A204.1 (cell line): ENCODE measurements around the gene ESM1.

Experiments
- FAIRE-seq: peaks from 2 replicates; lab custom pipeline; 2012; peaks lifted over from hg19 to GRCh38; lab: Jason Lieb, UNC

Gene ESM1

DNA sequence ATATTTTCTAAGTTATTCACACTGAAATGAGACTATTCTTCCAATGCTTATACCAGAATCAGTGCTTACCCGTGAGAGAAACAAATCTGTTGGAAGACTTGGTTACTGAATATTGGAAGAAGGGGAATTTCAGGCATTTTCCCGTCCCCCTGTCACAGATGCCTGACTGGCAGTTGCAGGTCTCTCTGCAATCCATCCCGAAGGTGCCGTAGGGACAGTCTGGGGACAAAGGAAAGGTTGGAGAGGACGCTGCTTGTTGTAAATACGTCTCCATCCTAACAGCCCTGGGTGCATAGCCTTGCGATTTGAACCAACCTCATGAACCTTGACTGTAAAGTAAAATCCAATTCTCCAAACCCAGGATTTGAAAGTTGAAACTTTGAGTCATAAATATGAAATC lies 3.5 kb downstream of the ESM1 start:
- no peak for FAIRE-seq

DNA sequence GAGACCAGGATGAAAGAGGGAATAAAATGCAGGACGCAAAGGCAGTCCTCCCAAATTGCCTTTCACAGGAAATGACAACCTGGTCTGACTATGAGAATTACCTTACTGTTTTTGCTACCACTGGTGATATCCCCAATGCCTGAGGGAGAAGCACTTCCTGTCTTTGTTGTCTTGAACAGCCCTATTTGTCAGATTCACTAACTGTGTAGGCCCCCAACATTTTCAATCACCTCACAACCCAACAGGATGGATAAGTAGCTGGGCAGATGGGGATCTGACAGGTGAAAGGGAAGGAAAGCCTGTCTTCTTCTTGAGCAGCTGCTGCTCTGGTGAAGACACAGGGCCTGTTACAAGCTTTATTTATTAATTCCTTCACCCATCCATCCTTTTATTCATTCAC lies 9.7 kb downstream of the ESM1 start:
- no peak for FAIRE-seq

DNA sequence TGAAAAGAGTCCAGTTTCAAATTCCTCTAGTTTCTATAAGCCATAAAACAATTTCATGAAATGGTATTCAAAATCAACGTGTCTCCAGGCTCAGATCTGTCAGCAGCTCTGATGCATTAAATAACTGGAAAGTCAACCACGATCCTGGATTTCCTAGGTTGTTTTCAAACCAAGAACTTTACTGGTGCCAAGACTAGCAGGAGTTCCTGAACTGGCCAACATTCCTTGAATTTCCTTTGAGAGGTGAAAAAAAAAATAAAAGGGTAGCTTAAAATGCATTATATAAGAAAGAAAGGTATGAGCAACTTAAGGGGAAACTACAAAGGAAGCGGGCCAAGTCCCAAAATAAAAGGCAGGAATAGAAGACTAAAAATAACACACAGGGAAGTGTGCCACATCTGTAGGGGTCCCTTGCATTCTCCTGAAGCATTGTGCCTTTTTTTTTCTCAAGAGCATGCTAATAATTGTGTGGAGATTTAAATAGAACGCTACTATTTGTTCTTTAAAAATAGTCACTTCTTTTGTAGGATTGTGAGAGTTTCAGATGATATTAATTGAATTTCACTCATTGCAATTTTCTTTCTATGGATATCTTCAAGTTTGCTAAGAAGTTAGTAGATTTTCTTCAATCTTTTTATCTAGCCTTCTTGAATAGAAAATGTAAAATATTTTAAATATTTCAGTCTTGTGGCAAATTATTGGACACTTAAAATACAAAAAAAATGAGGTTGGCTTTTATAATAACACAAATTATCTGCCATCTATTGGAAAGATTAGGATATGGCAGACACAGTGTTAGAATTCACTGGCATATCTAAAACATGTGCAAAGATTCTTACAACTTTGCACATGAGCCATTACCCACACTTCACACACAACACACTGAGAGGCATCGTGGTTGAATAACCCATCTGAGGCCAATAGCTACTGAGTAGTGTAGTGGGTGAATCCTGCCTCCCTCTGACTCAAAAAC lies 15.3 kb downstream of the ESM1 start:
- FAIRE-seq, result no peak

DNA sequence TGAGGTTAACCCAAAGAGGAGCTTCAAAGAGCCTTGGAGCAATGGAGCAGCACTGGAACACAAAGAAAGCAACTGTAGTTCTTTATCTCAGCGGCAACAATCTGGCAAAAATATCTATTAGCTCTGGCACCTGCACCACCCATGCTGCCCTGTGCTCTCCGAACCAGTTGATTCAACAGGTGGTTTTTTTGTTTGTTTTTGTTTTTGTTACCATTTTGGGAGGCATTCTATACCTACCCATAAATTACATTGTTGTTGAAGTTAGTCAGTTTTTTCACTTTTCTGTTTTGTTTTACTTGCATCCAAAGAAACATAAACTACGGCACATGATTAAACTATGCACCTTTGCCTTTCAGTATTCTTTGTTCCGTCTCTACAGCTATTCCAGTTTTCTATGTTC lies 16.2 kb downstream of the ESM1 start:
- FAIRE-seq, result no peak

DNA sequence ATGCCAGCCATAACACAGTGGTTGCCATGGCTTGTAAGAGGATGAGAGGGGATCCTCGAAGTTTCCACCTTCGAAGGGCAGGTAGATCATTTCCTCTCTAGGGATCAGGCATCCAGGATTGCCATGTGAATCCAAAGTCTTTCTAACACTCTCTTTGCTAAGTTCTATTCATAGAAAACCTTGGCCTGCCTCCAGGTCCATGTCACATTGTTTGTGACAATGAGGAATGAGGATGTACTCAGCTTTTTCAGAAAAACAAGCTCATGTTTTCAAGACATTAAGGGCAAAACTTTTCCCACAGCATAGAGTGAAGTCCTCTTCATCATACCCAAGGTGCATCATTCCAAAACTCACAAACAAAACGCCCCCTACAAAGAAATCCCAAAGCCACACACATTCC lies 19.6 kb downstream of the ESM1 start:
- no peak for FAIRE-seq

DNA sequence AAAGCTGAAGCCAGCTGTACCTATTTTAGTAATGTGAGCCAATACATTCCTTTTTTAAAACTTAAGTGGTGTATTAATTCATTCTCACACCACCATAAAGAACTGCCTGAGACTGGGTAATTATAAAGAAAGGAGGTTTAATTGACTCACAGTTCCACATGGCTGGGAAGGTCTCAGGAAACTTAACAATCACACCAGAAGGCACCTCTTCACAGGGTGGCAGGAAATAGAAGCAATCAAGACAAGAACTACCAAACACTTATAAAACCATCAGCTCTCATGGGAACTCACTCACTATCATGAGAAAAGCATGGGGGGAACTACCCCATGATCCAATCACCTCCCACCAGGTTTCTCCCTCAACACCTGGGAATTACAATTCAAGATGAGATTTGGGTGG lies 21.0 kb downstream of the ESM1 start:
- FAIRE-seq, result no peak

DNA sequence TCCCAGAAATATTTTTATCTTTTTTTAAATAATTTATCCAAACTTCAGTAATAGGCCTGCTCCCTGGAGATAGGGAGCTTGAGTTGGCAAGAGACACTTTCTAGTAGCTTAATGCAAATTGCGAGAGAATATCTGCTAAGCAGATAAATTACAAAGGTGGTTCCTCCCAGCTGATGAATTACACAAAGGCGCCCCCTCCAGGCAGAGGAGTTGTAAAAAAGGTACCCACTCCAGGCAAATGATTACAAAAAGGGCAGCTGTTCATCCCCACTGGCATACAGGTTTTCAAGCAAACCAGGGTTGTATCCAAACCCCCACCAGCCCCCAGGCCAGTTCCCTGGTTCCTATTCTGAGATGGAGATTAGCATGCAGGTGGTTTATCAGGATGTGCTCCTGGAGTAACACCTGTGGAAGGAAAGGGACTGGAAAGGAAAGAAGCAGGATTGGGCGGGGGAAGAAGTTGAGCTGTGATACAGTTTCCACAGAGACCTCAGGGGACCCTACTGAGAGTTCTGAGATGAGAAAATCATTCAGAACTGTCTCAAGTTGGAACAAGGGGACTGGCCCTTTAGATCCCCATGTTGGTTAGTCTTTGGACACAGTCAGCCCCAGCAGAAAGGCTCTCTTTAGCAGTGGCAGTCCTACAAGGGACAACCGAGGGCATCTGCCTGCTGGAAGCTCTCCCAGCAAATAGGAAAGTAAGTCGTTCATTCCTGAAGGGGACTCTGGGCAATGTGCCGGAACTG lies 25.5 kb downstream of the ESM1 start:
- no peak for FAIRE-seq

DNA sequence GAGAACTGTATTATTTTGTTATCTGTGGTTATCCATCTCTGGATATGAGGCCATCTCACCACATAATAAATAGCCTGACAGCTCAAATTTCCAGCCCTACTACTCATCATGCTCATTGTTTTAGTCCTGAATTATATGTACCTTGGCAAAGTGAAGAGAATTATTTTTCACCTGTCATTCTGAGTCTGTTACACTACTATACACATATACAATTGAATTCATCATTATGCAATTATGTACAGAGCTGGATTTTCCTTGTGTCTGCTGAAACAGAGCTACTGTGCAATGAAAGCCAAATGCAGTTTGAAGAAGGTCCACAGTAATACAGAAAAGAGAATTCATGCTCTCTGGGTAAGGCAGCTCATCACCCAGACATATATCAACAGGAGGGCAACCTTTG lies 28.5 kb downstream of the ESM1 start:
- no peak for FAIRE-seq

DNA sequence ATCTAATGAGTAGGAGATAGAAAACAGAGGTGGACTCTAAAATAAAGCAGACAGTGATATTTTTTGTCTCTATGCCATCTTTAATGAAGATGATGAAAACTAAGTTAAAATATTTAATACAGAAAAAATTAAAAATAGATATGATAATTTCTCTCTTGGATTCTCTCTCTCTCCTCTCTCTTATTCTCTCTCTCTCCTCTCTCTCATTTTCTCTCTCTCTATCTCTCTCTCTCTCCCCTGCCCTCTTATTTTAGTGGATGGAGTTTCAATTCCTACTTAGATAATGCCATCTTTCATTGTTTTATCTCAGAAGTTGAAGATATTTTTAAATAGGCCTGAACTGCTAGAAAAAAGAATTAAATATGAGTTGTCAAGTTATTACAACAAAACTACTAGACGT lies 38.2 kb downstream of the ESM1 start:
- no peak for FAIRE-seq

DNA sequence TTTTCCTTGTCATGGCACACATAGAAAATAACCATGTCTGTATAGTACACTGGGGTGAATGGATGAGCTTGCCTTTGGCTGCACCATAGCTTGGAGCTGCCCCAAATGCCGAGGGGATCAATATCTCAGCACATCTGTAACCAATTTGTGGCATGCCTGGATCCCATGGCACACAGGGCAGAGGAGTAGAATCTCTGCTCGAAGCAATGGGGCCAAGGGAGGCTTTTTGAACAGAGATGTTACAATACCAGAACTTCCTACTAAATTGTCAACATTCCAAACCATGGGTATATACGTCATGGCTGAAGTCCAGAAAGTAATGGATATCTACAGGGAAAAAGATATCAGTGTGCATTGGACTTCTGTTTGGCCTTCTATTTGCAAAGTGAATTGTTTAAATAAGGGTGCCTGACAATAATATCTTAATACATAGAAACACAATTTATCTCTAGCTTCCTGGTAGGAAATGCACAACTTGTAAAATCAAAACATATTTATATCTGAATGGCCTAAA lies 39.0 kb downstream of the ESM1 start:
- FAIRE-seq, result no peak

DNA sequence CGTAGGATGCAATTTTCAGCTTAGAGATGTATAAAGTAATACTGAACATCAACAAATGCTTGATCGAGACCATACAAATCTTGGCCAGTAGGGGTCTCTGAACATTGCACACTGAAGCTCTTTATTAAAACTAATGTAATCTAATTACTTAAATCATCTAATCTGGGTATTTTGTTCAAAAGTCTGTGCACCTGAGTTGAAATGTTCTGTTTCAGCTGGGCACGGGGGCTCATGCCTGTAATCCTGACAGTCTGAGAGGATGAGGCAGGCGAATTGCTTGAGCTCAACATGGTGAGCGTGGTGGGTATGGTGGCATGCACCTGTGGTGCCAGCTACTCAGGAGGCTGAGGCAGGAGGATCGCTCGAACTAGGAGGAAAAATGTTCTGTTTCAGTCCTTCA lies 41.0 kb downstream of the ESM1 start:
- peak; percentile 55 for FAIRE-seq

DNA sequence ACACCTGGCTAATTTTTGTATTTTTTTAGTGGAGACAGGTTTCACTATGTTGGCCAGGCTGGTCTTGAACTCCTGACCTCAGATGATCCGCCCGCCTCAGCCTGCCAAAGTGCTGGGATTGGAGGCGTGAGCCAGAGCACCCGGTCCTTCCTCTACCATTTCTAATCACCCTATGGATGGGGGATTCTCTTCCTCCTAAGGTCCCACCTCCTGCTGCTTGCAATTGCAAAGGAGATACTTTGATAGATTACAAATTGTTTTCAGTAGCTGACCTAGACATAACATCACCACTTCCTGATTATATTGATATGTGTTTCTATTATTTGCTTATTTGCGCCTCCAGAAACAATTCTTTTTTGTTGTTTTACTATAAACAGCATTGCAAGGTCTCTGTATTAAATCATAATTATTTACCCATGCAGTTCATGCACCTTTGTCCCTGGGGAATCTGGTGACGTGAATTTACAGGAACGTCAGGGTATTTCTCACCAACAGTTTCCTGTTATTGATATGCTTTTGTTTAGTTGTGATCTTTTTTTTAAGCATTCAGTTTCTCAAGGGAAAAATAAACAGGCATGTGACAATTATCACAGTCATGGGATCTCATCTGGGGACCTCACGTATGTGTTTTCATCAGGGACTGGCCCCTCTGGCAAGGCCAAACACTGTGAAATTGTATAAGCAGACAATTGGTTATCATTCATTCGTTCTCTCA lies 43.2 kb downstream of the ESM1 start:
- no peak for FAIRE-seq

DNA sequence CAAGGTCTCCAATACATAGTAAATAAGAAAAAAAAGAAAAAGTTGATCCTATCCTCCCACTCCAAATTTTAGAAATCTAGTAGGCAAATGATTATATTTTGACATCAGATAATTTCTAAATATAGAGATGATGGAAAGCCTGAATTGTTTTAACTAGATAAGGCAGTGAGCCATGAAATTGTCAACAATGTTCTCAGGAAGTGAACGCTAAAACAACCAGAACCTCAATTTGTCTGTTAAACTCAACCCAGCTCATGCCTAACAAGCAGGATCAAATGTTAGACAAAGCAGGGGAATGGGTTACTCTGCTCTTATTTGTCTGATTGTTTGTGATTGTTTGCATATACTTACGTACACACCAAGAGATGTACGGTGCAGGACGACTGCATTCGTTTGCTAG lies 49.2 kb downstream of the ESM1 start:
- no peak for FAIRE-seq

DNA sequence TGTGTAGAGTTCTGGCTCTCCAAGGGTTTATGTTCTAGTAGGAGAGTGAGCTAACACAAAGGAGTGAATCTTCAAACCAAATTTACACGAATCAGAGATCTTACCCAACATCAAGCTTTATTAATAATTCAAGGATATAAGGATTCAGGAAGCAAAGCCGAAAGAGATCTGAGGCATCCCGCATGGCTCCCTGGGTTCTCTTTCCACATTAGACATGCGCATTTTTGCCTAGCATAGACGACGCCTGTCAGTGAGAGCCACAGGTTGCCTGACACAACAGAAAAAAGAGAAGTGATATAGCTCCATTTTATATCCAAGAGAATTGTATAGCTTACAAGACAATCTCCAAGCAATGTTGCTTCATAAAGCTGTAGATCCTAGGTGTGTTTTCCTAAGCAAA lies 52.6 kb downstream of the ESM1 start:
- FAIRE-seq, result no peak

DNA sequence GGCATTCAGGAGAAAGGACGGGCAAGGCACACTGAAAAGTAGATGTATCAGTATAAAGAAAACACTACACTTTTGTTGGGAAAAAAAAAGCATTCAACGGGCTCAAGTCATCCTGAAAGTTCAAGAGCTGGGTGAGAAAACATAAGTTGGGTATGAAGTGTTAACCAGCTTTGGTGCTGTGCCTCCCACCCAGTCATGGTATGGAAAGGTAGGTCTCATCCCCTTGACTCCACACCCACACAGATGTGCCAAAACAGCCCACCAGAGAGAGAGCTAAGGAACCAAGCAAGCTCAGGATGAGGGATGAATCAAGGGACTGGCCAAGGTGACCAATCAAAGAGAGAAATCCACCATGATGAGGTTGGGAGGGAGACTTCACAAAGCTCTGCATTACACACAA lies 54.7 kb downstream of the ESM1 start:
- no peak for FAIRE-seq
